HG02588 (cell line): ENCODE results near the gene SLC12A7.
"Not testable (repeated sequence)": the region's sequence is repeated elsewhere in the genome, so short reads cannot be mapped to it uniquely, and the experiment has no call there.

Source experiments
- ATAC-seq: cut with Tn5 transposase; IDR thresholded peaks from one replicate; pipeline ENCODE4 v1.9.1; 2021; ENCODE audit warnings: mild to moderate bottlenecking, moderate library complexity; ENCODE audit not compliant: unreplicated experiment

SLC12A7 gene

DNA sequence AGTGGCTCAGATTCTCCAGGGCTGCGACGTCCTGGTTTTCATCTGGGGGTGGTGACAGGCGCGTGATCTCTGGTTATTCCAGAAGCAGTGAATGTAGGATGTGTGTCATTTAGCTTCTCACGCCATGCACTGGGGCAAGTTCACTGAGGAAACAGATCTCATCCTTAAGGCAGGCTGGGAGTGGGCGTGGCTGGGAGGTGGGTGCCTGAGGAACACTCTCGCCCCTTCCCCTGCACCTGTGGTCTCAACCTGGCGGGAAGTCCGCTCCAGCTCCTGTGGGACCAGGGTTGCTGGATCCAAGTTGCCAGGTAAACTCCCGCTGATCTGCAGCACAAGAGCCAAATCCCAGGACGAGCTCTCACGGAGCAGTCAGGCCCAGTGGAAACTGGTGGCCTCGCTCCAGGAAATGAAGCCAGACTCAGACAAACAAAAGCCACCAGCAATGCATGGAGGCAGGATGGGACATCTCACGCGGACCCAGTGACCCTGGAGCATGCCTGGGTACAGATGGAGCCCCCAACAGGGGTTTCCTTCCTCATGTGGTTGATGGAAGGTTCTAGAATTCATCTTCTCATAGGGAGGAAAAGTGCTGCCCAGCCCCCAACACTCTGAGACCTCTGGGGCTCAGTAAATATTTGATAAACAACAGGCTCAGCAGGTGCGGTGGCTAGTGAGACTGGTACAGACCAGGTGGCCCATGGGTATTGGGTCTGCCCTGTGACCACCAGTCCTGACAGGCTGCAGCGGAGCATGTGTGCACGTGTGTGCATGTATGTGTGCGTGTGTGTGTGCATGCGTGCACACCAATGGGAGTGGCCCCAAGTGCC, 16.3 kb upstream of the SLC12A7 start:
- ATAC-seq, result no peak

- ATAC-seq, result not testable (repeated sequence)
These were observed 13.8 kb upstream of the SLC12A7 start for GRCh38 chr5:1125695-1126094.

GRCh38 chr5:1125030-1125357, 13.1 kb upstream of the SLC12A7 start:
- ATAC-seq, result no peak

DNA sequence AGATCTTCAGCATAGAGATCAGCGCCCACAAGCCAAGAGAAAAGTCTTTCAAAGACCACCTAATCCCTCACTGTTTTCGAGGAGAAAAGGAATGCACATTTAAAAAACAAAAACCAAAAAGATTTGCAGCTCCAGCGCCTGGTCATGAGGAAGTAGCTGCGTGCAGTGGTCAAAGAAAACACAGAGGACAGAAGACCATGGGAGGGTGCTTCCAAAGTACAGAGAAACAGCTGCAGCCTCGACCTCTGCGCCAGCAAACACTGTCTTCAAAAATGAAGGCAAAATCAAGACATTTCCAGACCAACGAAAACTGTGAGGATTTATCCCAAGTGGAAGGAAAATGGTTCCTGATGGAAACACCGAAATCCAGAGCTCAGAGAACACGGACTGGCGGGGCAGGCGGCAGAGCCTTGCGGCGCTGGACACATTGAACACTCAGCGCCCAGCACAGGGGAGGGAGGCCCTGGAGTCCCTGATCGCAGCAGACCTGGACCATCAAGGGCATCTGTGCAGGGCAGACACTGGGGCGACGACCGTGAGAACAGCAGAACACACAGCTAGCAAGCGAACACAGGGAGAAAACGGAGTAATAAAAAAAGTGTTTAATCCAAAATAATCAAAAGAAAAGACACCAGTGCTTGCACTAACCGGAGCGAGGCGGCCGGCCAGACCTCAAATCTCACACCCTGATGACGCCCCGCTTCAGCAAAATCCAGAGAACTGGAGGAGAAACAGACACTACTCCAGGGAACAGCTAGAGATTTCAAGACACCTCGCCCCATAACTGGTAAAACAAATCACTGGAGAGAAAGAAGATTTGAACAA, 12.6 kb upstream of the SLC12A7 start:
- ATAC-seq, result no peak

- no peak for ATAC-seq
These were observed 11.7 kb upstream of the SLC12A7 start for GRCh38 chr5:1123418-1124147.

DNA sequence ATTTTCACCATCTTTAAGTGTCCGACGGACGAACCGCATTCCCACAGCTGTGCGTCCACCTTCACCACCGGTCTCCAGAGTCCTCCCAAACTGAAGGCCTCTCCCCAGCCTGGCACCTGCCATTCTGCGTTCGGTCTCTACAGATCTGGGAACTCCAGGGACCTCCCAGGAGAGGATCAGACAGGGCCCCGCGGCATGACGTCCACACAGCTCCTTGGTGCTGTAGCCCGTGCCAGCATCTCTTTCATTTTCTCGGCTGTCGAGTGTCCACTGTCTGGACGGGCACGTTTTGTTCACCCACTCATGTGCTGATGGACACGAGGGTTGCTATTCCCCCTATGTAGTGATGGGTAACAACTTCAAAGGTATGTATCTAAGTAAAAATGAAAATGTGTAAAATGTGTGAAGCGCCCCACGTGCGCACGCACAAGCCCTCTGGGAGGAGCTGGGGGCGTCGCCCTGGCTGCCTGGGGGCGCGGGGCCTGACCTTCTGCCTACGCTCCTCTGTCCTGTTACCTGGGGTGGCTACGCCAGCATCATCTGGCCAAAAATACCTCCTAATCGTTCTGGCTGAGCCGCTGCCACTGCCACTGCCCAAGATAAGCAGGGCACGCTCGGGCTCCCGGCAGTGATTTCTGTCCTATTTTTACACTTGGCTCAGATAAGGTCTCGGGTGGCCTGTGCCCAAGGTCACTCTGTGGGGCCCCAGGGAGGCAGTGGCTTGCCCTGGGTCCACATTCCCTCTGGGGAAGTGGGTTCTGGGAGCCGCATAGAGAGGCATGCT, 10.8 kb upstream of the SLC12A7 start:
- no peak for ATAC-seq

GRCh38 chr5:1121891-1122290, 10.0 kb upstream of the SLC12A7 start:
- ATAC-seq, result no peak

DNA sequence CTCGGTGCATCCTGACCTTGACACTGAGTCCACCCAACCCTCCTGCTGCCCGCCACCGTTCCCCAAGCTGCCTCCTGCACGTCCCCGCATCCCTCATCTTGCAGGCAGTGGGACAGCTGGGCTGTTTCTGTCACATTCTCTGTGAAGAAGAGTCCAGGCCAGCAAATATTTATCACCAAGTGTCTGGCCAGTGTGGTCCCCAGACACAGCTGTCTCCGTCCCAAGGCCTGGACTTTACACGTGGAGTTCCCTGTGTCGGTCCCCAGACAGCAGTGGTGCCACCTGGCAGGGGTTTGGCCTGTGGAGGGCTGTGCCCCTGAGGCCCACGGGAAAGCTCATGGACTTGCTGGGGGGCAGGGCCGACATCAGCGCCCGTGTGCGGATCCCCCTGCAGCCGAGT, 9.2 kb upstream of the SLC12A7 start:
- ATAC-seq, result no peak

- ATAC-seq, result no peak
These were observed 8.6 kb upstream of the SLC12A7 start for GRCh38 chr5:1120236-1120999.

- no peak for ATAC-seq
These were observed 7.5 kb upstream of the SLC12A7 start for GRCh38 chr5:1119312-1119831.

DNA sequence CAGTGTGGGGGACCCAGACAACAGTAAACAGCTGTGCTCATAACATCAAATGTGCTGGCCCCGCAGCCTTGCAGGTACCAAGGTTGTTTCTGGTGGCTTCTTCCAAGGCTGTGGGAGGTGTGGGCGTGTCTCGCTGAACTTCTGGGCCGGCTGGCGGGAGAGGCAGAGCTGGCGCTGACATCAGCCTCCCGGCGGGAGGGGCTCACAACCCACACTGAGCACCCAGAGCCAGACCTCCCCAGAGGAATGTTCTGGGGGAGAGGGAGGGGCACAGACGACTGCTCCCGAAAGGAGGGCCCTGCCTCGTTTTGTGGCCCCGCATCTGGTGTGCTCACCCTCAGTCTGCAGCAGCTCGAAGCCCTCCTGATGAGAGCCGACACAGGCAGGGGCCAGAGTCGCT, 6.9 kb upstream of the SLC12A7 start:
- ATAC-seq, result no peak

DNA sequence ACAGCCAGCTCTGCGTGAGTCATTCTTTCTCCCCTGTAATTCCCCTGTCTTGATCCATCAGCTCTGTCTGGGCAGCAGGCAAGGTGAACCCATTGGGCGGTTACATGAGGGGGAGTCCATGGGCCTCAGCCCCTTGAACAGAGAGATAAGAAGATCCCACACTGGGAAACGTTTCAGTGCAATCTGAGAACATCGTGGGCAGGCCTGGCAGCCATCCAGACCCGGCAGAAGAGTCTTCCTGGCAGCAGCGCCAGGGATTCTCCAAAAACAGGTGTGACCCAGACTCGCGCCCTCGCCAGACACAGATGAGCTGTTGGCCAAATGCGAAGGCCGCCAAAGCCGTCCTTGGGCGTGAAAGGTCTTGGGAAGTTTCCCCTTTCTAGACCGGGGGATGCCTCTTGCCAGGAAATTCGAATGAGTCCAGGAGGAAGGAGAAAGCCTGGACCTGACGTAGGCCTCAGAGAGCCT, 6.4 kb upstream of the SLC12A7 start:
- no peak for ATAC-seq

DNA sequence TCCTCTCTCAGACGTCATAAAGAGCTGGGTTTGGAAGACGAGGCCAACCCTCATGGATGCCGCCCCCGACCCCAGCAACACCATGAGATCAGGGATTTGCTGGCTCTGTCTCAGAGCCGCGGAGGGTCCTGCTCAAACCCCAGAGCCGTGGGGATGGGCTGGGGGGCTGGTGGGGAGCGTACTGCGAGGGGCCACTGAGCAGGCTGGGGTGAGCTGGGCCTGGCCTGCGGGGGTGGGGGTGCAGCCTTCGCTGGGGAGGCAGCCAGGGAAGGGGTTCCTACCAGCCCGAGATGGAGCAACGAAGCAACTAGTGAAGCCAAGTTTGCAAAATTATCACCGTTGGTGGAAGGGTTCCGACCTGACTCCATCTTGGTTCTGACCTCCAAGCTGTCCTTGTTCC, 5.1 kb upstream of the SLC12A7 start:
- no peak for ATAC-seq

GRCh38 chr5:1116109-1116740, 4.4 kb upstream of the SLC12A7 start:
- ATAC-seq, result no peak

DNA sequence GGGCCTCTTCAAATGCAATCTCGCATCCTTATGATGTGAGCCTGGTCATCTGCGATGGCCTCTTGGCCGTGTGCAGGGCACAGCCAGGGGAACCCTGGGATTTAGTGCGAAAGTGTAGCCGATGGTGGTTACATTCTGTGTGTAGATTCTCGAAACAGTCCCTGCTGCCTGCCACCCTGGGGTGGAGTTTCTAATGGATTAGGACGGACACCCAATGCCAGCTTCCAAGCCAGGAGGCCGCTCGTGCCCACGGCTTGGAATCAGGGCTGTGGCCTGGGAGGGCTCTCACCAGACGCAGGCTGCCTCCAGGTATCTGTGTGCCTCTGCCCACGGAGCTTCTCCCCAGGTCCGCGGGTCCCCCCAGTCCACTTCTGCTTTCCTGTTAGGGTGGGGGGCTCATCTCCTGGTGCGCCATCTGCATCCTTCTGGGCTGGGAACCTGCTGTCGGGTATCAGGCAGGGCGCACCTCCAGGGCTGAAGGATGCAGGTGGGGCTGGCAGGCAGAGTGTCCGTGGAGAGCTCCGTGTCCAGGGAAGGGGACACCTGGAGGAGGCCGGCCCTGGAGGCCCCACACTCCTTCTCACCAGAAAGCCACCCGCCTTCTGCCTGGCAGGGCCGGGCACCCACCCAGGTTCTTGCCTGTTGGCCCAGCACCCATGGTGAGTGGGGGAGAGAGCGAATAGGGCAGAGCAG, 3.4 kb upstream of the SLC12A7 start:
- ATAC-seq, result no peak

- no peak for ATAC-seq
These were observed 2.1 kb upstream of the SLC12A7 start for GRCh38 chr5:1113805-1114586.

- ATAC-seq, result no peak
These were observed 1.4 kb upstream of the SLC12A7 start for GRCh38 chr5:1113332-1113690.
